Measurements from ENCODE around the gene PTDSS2.

The PTDSS2 gene

GRCh38 chr11:490186-490929 is 40.3 kb downstream of the PTDSS2 start:
- no peak for DNase-seq (ENCODE audit: low spot score)

- no peak for DNase-seq (ENCODE audit: low spot score)
Measured at GRCh38 chr11:490930-491260, 40.8 kb downstream of the PTDSS2 start.

- DNase-seq (ENCODE audit: low spot score): no peak
Measured at GRCh38 chr11:491358-491757, 41.3 kb downstream of the PTDSS2 start.

GRCh38 chr11:492427-493226 is 42.5 kb downstream of the PTDSS2 start:
- DNase-seq (ENCODE audit: low spot score): no peak

DNA sequence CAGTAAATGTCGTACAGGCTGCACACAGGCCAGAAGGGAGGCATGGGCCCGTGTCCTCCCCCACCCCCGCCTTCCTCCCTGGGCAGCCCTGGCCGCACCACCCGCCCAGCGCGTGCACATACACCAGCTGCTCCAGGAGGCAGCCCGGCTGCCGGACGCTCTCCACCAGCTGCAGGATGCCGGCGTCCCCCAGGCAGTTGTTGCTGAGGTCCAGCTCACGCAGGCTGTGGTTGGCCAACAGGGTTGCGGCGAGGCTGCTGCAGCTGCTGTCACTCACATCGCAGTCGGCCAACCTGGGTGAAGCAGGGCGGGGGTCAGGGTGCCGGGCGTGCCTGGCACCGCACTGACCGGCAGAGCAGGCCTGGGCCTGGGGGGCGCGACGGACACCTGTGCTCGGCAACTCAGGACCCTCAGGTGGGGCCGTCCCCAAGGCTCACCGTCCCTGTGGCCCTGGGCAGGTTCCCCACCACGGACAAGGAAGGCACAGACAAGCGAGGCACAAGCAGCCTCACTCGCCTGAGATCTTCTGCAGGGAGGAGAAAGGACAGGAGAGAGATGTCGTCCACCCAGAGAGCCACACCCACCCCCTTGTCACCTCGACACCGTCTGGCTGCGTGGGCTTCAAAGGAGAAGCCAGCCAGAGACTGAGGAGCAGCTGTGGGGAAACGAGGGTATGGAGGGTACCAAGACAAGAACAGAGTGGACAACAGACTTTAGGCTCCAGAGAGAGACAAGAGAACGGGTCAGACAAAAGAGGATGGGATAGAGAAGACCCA is 44.9 kb downstream of the PTDSS2 start:
- DNase-seq (ENCODE audit: low spot score): no peak

- DNase-seq (ENCODE audit: low spot score): no peak
Measured at GRCh38 chr11:495537-495931, 45.5 kb downstream of the PTDSS2 start.

DNA sequence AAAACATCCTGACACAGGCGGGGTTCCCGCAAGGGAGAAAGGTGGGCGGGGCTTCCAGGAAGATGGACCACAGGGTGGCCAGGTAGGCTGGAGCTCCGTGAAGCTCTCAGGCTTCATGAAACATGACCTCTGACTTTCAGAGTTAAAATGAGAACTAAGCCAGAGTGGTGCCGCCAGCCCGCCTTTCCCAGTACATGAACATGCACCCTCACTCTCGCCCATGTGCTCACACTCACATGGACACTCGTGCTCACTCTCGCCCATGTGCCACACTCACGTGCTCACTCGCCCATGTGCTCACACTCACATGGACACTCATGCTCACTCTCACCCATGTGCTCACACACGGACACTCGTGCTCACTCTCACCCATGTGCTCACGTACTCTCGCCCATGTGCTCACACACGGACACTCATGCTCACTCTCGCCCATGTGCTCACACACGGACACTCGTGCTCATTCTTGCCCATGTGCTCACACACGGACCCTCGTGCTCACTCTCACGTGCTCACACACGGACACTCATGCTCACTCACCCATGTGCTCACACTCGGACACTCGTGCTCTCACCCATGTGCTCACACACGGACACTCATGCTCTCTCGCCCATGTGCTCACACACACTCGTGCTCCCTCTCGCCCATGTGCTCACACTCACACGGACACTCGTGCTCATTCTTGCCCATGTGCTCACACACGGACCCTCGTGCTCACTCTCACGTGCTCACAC is 46.9 kb downstream of the PTDSS2 start:
- DNase-seq (ENCODE audit: low spot score): no peak

GRCh38 chr11:497565-498296 is 47.7 kb downstream of the PTDSS2 start:
- DNase-seq (ENCODE audit: low spot score): no peak

- no peak for DNase-seq (ENCODE audit: low spot score)
Measured at GRCh38 chr11:498297-499181, 48.5 kb downstream of the PTDSS2 start.

GRCh38 chr11:499201-500076 is 49.4 kb downstream of the PTDSS2 start:
- DNase-seq (ENCODE audit: low spot score): no peak

DNA sequence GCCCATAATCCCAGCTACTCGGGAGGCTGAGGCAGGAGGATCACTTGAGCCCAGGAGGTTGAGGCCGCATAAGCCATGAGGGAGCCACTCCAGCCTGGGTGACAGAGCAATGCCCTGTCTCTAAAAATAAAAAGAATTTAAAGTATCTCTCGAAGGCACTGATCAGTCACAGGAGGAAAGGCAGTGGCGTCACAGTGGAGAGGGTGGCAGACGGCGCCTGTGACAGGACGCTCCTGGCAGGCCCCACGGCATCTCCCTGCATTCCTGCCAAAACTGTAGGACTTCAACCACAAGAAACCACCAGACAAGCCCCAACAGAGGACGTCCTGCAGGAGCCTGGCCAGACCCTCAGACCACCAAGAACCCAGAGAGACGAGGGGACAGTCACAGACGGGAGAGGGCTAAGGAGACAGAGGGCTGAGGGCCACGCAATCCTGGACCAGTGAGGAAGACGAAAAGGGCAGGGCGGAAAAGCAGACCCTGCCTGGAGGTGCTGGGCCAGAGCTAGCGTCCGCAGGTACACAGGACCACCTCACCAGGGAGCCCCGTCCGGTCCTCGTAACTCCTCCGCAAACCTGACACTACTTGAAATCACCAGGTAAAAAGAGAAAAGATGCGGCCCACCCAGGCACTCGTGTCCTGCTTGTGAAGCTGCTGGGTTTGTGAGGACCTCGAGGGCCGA is 51.1 kb downstream of the PTDSS2 start:
- DNase-seq (ENCODE audit: low spot score): no peak

DNA sequence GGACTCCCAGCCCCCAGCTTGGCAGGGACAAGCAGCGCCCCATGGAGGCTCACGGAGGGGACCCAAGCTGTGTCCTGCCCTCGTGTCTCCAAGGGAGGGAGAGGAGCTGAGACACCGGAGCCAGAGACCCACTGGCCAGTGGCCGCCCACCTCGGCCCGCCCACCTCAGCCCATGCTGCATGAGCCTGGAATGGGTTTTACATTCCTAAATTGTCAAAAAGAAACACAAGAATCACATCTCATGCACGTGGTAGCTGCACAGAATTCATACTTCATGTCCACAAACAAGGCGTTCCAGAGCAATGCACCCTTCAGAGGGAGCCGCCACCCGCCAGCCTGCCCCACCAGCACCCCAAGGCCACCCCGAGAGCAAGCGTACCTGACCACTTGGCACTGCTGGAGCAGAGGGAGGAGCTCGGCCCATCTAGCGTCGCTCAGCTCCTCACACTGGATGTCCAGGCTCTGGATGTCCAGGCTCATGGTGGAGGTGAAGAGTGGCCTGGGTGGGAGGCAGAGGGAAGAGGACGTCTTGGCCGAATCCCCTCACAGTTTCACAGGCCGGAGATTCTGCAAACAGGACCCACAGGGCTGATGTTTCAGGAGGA is 51.7 kb downstream of the PTDSS2 start:
- DNase-seq (ENCODE audit: low spot score): no peak

- no peak for DNase-seq (ENCODE audit: low spot score)
Measured at GRCh38 chr11:502288-503178, 52.5 kb downstream of the PTDSS2 start.

GRCh38 chr11:503179-503981 is 53.3 kb downstream of the PTDSS2 start:
- no peak for DNase-seq (ENCODE audit: low spot score)

GRCh38 chr11:504053-504993 is 54.2 kb downstream of the PTDSS2 start:
- DNase-seq (ENCODE audit: low spot score): no peak

Data from CD4-positive, alpha-beta T cell treated with Interleukin-6 at 100 ng/mL for 8 hours (primary cell).